Measurements from ENCODE around the gene RTL10. TPM values are rescaled to one million over a fixed set of nuclear protein-coding genes. Genes with fewer than 3 reads are reported as not detected.
"Not testable (repeated sequence)": the region's sequence is repeated elsewhere in the genome, so short reads cannot be mapped to it uniquely, and the experiment has no call there.

RTL10 gene
- total RNA-seq, 1 donor from 2014 or later = 16.7 TPM

- intact Hi-C loops (cut with micrococcal nuclease) = no loop called here
Observed at GRCh38 chr22:19889951-19890350, 35.3 kb upstream of the RTL10 start.

- intact Hi-C loops (cut with micrococcal nuclease) = no loop called here
Observed at GRCh38 chr22:19888131-19888746, 33.6 kb upstream of the RTL10 start.

GRCh38 chr22:19887256-19887985 lies 32.7 kb upstream of the RTL10 start:
- intact Hi-C loops (cut with micrococcal nuclease) = no loop called here

- intact Hi-C loops (cut with micrococcal nuclease) = no loop called here
Observed at GRCh38 chr22:19886605-19887255, 32.1 kb upstream of the RTL10 start.

- intact Hi-C loops (cut with micrococcal nuclease) = no loop called here
Observed at GRCh38 chr22:19885841-19886592, 31.3 kb upstream of the RTL10 start.

- intact Hi-C loops (cut with micrococcal nuclease) = no loop called here
Observed at GRCh38 chr22:19884954-19885751, 30.5 kb upstream of the RTL10 start.

GRCh38 chr22:19884161-19884953 lies 29.7 kb upstream of the RTL10 start:
- intact Hi-C loops (cut with micrococcal nuclease) = no loop called here

- intact Hi-C loops (cut with micrococcal nuclease) = not testable (repeated sequence)
Observed at GRCh38 chr22:19883446-19883845, 28.8 kb upstream of the RTL10 start.

- intact Hi-C loops (cut with micrococcal nuclease) = no loop called here
Observed at GRCh38 chr22:19882446-19883381, 28.0 kb upstream of the RTL10 start.

GRCh38 chr22:19880786-19881569 lies 26.3 kb upstream of the RTL10 start:
- intact Hi-C loops (cut with micrococcal nuclease) = no loop called here

- intact Hi-C loops (cut with micrococcal nuclease) = no loop called here
Observed at GRCh38 chr22:19879992-19880785, 25.5 kb upstream of the RTL10 start.

- intact Hi-C loops (cut with micrococcal nuclease) = no loop called here
Observed at GRCh38 chr22:19879643-19879991, 24.9 kb upstream of the RTL10 start.

GRCh38 chr22:19879246-19879570 lies 24.5 kb upstream of the RTL10 start:
- intact Hi-C loops (cut with micrococcal nuclease) = no loop called here

- intact Hi-C loops (cut with micrococcal nuclease) = no loop called here
Observed at GRCh38 chr22:19878461-19879245, 24.0 kb upstream of the RTL10 start.

GRCh38 chr22:19877626-19878339 lies 23.1 kb upstream of the RTL10 start:
- intact Hi-C loops (cut with micrococcal nuclease) = no loop called here

GRCh38 chr22:19876941-19877625 lies 22.4 kb upstream of the RTL10 start:
- intact Hi-C loops (cut with micrococcal nuclease) = no loop called here
